ENCODE data around the gene ANTXR1.

GRCh38 chr2:69113627-69114026 lies 100.6 kb downstream of the ANTXR1 start:
- TF ChIP-seq CTCF (conservative IDR thresholded peaks at IDR 0.05): no peak
- TF ChIP-seq EZH2 (IDR thresholded peaks at IDR 0.05; ENCODE audit: low read depth): no peak
